H9 (cell line): ENCODE data around the gene FAM162A. TPM values are rescaled to one million over a fixed set of nuclear protein-coding genes. Genes with fewer than 3 reads are reported as not detected.

Source experiments
- DNase-seq: peaks from one replicate; pipeline ENCODE4 v3.0.0-alpha.2; 2017
- H2AFZ ChIP-seq: one replicate; pipeline ENCODE4 v1.6.1; 2013; ENCODE audit warnings: mild to moderate bottlenecking, low read length, control low read depth, moderate library complexity
- H2AK5ac ChIP-seq: 2 replicates; pipeline ENCODE4 v1.6.1; 2013; ENCODE audit warnings: low read length, control low read depth, mixed read lengths; ENCODE audit not compliant: insufficient read length
- H2BK120ac ChIP-seq: one replicate; pipeline ENCODE4 v1.6.1; 2013; ENCODE audit warnings: low read depth, mild to moderate bottlenecking, low read length, control low read depth, inconsistent platforms; ENCODE audit not compliant: poor library complexity, severe bottlenecking
- H2BK12ac ChIP-seq: 2 replicates; pipeline ENCODE4 v1.6.1; 2013; ENCODE audit warnings: low read length, control low read depth, mixed read lengths, low read depth; ENCODE audit not compliant: insufficient read length
- H2BK15ac ChIP-seq: 2 replicates; pipeline ENCODE4 v1.6.1; 2013; ENCODE audit warnings: low read depth, low read length, control low read depth
- H2BK20ac ChIP-seq: one replicate; pipeline ENCODE4 v1.6.1; 2013; ENCODE audit warnings: low read depth, mild to moderate bottlenecking, low read length, control low read depth, inconsistent platforms; ENCODE audit not compliant: poor library complexity, severe bottlenecking
- H2BK5ac ChIP-seq: 2 replicates; pipeline ENCODE4 v1.6.1; 2013; ENCODE audit warnings: low read length, control low read depth, mixed read lengths; ENCODE audit not compliant: insufficient read length
- H3K14ac ChIP-seq: 2 replicates; pipeline ENCODE4 v1.6.1; 2013; ENCODE audit warnings: low read length, control low read depth; ENCODE audit not compliant: insufficient read depth
- H3K18ac ChIP-seq: 2 replicates; pipeline ENCODE4 v1.6.1; 2013; ENCODE audit warnings: low read depth, mild to moderate bottlenecking, mixed read lengths, low read length, control low read depth; ENCODE audit not compliant: insufficient read length
- H3K23ac ChIP-seq: 2 replicates; pipeline ENCODE4 v1.6.1; 2013; ENCODE audit warnings: low read length, control low read depth, mixed read lengths, low read depth; ENCODE audit not compliant: insufficient read length
- H3K23me2 ChIP-seq: 2 replicates; pipeline ENCODE4 v1.6.1; 2013; ENCODE audit warnings: low read depth, mild to moderate bottlenecking, mixed read lengths, low read length, control low read depth; ENCODE audit not compliant: insufficient read length, poor library complexity, severe bottlenecking
- H3K27ac ChIP-seq: 2 replicates; pipeline ENCODE4 v1.5.1; 2013; ENCODE audit warnings: low read length, control low read depth, mixed read lengths, low read depth; ENCODE audit not compliant: insufficient read length
- H3K27me3 ChIP-seq: 2 replicates; pipeline ENCODE4 v1.6.1; 2013; ENCODE audit warnings: low read length, control low read depth, inconsistent platforms; ENCODE audit not compliant: insufficient read depth
- H3K4ac ChIP-seq: 2 replicates; pipeline ENCODE4 v1.6.1; 2013; ENCODE audit warnings: low read depth, mild to moderate bottlenecking, control low read depth, inconsistent platforms, low read length, moderate library complexity
- H3K4me1 ChIP-seq: 2 replicates; pipeline ENCODE4 v1.6.1; 2013; ENCODE audit warnings: low read length, control low read depth, inconsistent platforms; ENCODE audit not compliant: insufficient read depth
- H3K4me2 ChIP-seq: 2 replicates; pipeline ENCODE4 v1.6.1; 2013; ENCODE audit warnings: low read length, control low read depth, mixed read lengths; ENCODE audit not compliant: insufficient read length, insufficient read depth
- H3K56ac ChIP-seq: 2 replicates; pipeline ENCODE4 v1.6.1; 2013; ENCODE audit warnings: low read depth, mild to moderate bottlenecking, mixed read lengths, low read length, control low read depth; ENCODE audit not compliant: insufficient read length
- H3K79me1 ChIP-seq: 2 replicates; pipeline ENCODE4 v1.6.1; 2013; ENCODE audit warnings: low read depth, mild to moderate bottlenecking, moderate library complexity, low read length, control low read depth, inconsistent platforms; ENCODE audit not compliant: insufficient read depth, poor library complexity, severe bottlenecking
- H3K79me2 ChIP-seq: 2 replicates; pipeline ENCODE4 v1.6.1; 2013; ENCODE audit warnings: low read length, control low read depth, inconsistent platforms; ENCODE audit not compliant: insufficient read depth
- H3K9ac ChIP-seq: 2 replicates; pipeline ENCODE4 v1.6.1; 2013; ENCODE audit warnings: low read length, control low read depth, mixed read lengths; ENCODE audit not compliant: insufficient read length; ENCODE audit errors: extremely low read depth
- H3K9me3 ChIP-seq: one replicate; pipeline ENCODE4 v1.6.1; 2013; ENCODE audit warnings: low read depth, low read length, inconsistent platforms; ENCODE audit not compliant: control insufficient read depth
- H3T11ph ChIP-seq: one replicate; pipeline ENCODE4 v1.6.1; 2013; ENCODE audit warnings: mild to moderate bottlenecking, low read length, control low read depth, inconsistent platforms
- H4K20me1 ChIP-seq: one replicate; pipeline ENCODE4 v1.6.1; 2013; ENCODE audit not compliant: control insufficient read depth, insufficient read length, insufficient read depth
- H4K5ac ChIP-seq: 2 replicates; pipeline ENCODE4 v1.6.1; 2013; ENCODE audit warnings: low read depth, mild to moderate bottlenecking, mixed read lengths, low read length, control low read depth; ENCODE audit not compliant: insufficient read length
- H4K8ac ChIP-seq: replicated peaks from 2 replicates; pipeline ENCODE4 v1.6.1; 2013; ENCODE audit warnings: low read length, control low read depth, mixed read lengths, low read depth; ENCODE audit not compliant: insufficient read length
- H4K91ac ChIP-seq: 2 replicates; pipeline ENCODE4 v1.6.1; 2013; ENCODE audit warnings: low read depth, mild to moderate bottlenecking, moderate library complexity, mixed read lengths, low read length, control low read depth; ENCODE audit not compliant: insufficient read length
- H3K27ac Mint-ChIP-seq, 3 experiments: 2 replicates in 2 of 3; 3 replicates in 1 of 3; pipeline ENCODE4 v1.8.0; 2020 to 2021; ENCODE audit warnings: mixed read lengths in 3 of 3, mild to moderate bottlenecking in 1 of 3, moderate library complexity in 1 of 3
- H3K27me3 Mint-ChIP-seq: 2 replicates; pipeline ENCODE4 v1.8.0; 2021; ENCODE audit warnings: low read depth, mild to moderate bottlenecking, moderate library complexity, mixed read lengths
- H3K36me3 Mint-ChIP-seq, 3 experiments: 2 replicates in 2 of 3; 3 replicates in 1 of 3; pipeline ENCODE4 v1.8.0; 2020 to 2021; ENCODE audit warnings: low read depth in 3 of 3, mixed read lengths in 3 of 3; ENCODE audit not compliant: insufficient read depth in 1 of 3
- H3K4me1 Mint-ChIP-seq, 2 experiments: 2 replicates each; pipeline ENCODE4 v1.8.0; 2020; ENCODE audit warnings: mixed read lengths in 2 of 2
- H3K4me3 Mint-ChIP-seq, 2 experiments: 2 replicates in 1 of 2; 3 replicates in 1 of 2; pipeline ENCODE4 v1.8.0; 2020 to 2021; ENCODE audit warnings: mild to moderate bottlenecking in 2 of 2, mixed read lengths in 2 of 2, moderate library complexity in 1 of 2
- H3K9me3 Mint-ChIP-seq, 2 experiments: 2 replicates in 1 of 2; 3 replicates in 1 of 2; pipeline ENCODE4 v1.8.0; 2020; ENCODE audit warnings: mild to moderate bottlenecking in 2 of 2, mixed read lengths in 2 of 2, moderate library complexity in 1 of 2
- WGBS: extraction: QIAGEN DNeasy Blood & Tissue Kit; methylation state at CpG from one replicate; pipeline ENCODE4 v1.1.7; 2013; ENCODE audit warnings: missing lambda C conversion rate, low lambda C conversion rate, mixed read lengths; ENCODE audit not compliant: insufficient read length; ENCODE audit errors: extremely low coverage; 5-methylcytosine and 5-hydroxymethylcytosine counted together
- total RNA-seq: library from RNA; stranded (reverse); gene quantifications from 2 replicates; pipeline ENCODE4 v1.2.1, GENCODE V29; 2021
- TF ChIP-seq, protein P1 (sequence below): fragments of 200-600 bp; sonication (generic); conservative IDR thresholded peaks from 3 replicates; pipeline ENCODE4 v1.8.0; 2021; ENCODE audit warnings: antibody characterized with exemption, mild to moderate bottlenecking

Gene FAM162A
- total RNA-seq, 1 experiment from 2014 or later = 78.5 TPM

DNA sequence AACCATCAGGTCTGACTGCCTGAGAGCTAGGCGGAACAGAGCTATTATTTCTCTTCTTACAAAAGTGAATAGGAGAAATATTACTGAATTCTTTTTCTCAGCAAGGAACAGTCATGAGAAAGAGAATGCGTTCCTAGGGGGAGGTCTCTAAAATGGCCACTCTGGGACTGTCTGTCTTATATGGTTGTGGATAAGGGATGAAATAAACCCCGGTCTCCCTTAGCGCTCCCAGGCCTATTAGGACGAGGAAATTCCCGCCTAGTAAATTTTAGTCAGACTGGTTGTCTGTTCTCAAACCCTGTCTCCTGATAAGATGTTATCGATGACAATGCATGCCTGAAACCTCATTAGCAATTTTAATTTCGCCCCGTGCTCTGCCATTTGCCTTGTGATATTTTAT lies 52.0 kb downstream of the FAM162A start:
- no peaks in the 10 kb centered on the region for H3K23me2 ChIP-seq
- no peak overlapping the region for H2BK5ac ChIP-seq

More for the DNA sequence above, 52.0 kb downstream of the FAM162A start:
- no peaks in the 10 kb centered on the region for H3K9me3 ChIP-seq
- no peaks in the 10 kb centered on the region for H4K20me1 ChIP-seq
- H2BK20ac ChIP-seq = no peak overlapping the region
- H3K23ac ChIP-seq = no peak overlapping the region
- H3K4me2 ChIP-seq = no peak overlapping the region
- no peaks in the 10 kb centered on the region for H3K4me1 Mint-ChIP-seq
- H2BK120ac ChIP-seq = no peak overlapping the region
- no peaks in the 10 kb centered on the region for H3K27me3 ChIP-seq
- no peak overlapping the region for H4K8ac ChIP-seq
- TF ChIP-seq, protein P1, sequence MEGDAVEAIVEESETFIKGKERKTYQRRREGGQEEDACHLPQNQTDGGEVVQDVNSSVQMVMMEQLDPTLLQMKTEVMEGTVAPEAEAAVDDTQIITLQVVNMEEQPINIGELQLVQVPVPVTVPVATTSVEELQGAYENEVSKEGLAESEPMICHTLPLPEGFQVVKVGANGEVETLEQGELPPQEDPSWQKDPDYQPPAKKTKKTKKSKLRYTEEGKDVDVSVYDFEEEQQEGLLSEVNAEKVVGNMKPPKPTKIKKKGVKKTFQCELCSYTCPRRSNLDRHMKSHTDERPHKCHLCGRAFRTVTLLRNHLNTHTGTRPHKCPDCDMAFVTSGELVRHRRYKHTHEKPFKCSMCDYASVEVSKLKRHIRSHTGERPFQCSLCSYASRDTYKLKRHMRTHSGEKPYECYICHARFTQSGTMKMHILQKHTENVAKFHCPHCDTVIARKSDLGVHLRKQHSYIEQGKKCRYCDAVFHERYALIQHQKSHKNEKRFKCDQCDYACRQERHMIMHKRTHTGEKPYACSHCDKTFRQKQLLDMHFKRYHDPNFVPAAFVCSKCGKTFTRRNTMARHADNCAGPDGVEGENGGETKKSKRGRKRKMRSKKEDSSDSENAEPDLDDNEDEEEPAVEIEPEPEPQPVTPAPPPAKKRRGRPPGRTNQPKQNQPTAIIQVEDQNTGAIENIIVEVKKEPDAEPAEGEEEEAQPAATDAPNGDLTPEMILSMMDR = no peak
- no peak overlapping the region for H2AFZ ChIP-seq
- H4K91ac ChIP-seq = no peak overlapping the region
- no peak overlapping the region for H4K5ac ChIP-seq
- peaks cover 32 to 81% (median 47%) of the 10 kb centered on the region in 3 experiments for H3K36me3 Mint-ChIP-seq
- no peak overlapping the region for H3K9ac ChIP-seq
- H3T11ph ChIP-seq = no peak overlapping the region
- no peak overlapping the region for H2AK5ac ChIP-seq
- H3K79me2 ChIP-seq = no peaks in the 10 kb centered on the region
- WGBS = no CpG with 5 or more reads among the region's 9 CpGs
- DNase-seq = no peak
- no peaks in the 10 kb centered on the region for H3K4me1 ChIP-seq
- no peak overlapping the region for H3K4me3 Mint-ChIP-seq
- H3K9me3 Mint-ChIP-seq = peaks cover 0 to 3% of the 10 kb centered on the region in 2 experiments; a peak in 1 of 5 replicates
- no peak overlapping the region for H2BK15ac ChIP-seq
- no peak overlapping the region for H3K27ac Mint-ChIP-seq
- H3K27me3 Mint-ChIP-seq = no peaks in the 10 kb centered on the region
- no peak overlapping the region for H3K4ac ChIP-seq
- H3K27ac ChIP-seq = no peak overlapping the region
- no peak overlapping the region for H2BK12ac ChIP-seq
- H3K14ac ChIP-seq = no peak overlapping the region
- H3K79me1 ChIP-seq = no peaks in the 10 kb centered on the region
- H3K18ac ChIP-seq = no peak overlapping the region
- no peak overlapping the region for H3K56ac ChIP-seq
